ENCODE data around the gene TVP23C.
"Not testable (repeated sequence)": the region's sequence is repeated elsewhere in the genome, so short reads cannot be mapped to it uniquely, and the experiment has no call there.

TVP23C gene

GRCh38 chr17:15507001-15507400, 56.3 kb downstream of the TVP23C start:
- DNase-seq (ENCODE audit: low read depth) = no peak
- TF ChIP-seq, protein P1, sequence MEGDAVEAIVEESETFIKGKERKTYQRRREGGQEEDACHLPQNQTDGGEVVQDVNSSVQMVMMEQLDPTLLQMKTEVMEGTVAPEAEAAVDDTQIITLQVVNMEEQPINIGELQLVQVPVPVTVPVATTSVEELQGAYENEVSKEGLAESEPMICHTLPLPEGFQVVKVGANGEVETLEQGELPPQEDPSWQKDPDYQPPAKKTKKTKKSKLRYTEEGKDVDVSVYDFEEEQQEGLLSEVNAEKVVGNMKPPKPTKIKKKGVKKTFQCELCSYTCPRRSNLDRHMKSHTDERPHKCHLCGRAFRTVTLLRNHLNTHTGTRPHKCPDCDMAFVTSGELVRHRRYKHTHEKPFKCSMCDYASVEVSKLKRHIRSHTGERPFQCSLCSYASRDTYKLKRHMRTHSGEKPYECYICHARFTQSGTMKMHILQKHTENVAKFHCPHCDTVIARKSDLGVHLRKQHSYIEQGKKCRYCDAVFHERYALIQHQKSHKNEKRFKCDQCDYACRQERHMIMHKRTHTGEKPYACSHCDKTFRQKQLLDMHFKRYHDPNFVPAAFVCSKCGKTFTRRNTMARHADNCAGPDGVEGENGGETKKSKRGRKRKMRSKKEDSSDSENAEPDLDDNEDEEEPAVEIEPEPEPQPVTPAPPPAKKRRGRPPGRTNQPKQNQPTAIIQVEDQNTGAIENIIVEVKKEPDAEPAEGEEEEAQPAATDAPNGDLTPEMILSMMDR (conservative IDR thresholded peaks at IDR 0.05; ENCODE audit: low read length) = no peak
- H3K4me3 ChIP-seq (ENCODE audit: low read length) = no peak overlapping the region

- H3K4me3 ChIP-seq (ENCODE audit: low read length); DNase-seq (ENCODE audit: low read depth): not testable (repeated sequence)
These were observed 57.6 kb downstream of the TVP23C start for GRCh38 chr17:15505708-15506107.

GRCh38 chr17:15503731-15504130, 59.6 kb downstream of the TVP23C start:
- no peak for DNase-seq (ENCODE audit: low read depth)
- TF ChIP-seq, protein P1 (conservative IDR thresholded peaks at IDR 0.05; ENCODE audit: low read length) = no peak
- H3K4me3 ChIP-seq (ENCODE audit: low read length) = no peak overlapping the region

GRCh38 chr17:15502369-15503112, 60.7 kb downstream of the TVP23C start:
- DNase-seq (ENCODE audit: low read depth) = peak; percentile 98
- peak overlapping the region; percentile 51 for H3K4me3 ChIP-seq (ENCODE audit: low read length)
- TF ChIP-seq, protein P1 (conservative IDR thresholded peaks at IDR 0.05; ENCODE audit: low read length) = peak; percentile 87

DNA sequence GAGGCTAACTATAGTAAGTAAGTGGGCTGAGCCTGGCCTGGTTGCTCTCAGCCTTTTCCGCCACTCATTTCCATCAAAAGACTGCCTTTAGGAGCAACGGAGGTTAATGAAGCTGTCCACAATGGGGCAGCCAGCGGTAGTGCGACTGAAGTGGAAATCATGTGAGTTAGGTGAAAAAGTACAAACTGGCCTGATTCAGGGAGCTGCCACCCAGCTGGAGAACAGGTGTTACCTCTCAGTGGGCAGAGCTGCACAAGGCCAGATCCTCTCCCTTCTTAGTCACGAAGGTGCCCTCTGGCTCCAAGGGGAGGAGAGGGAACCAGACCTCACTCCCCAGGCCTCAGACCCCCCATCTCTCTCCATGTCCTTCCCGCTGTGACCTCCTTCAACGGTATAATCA, 61.5 kb downstream of the TVP23C start:
- no peak overlapping the region for H3K4me3 ChIP-seq (ENCODE audit: low read length)

DNA sequence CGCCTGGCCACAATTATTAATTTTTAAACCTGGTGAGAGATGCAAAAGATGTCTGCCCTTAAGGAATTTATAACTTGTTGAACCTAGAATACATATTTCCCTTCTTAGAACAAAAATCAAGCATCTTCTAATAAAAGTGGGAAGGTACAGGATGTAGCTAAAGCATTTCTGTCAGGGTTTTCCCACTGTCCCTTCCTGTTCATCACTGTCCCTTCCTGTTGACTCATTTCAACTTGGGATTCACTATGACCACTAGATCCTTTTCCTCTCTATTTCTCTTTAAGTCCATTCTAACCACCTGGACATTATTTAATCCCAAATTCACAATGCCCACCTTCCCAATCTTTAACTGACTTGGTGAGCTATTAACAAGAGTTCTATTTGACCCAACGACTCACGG, 62.0 kb downstream of the TVP23C start:
- no peak for DNase-seq (ENCODE audit: low read depth)
- H3K4me3 ChIP-seq (ENCODE audit: low read length) = no peak overlapping the region
- TF ChIP-seq, protein P1 (conservative IDR thresholded peaks at IDR 0.05; ENCODE audit: low read length) = no peak

More for the DNA sequence above, 61.5 kb downstream of the TVP23C start:
- TF ChIP-seq, protein P1 (conservative IDR thresholded peaks at IDR 0.05; ENCODE audit: low read length) = no peak
- DNase-seq (ENCODE audit: low read depth) = no peak

- DNase-seq (ENCODE audit: low read depth) = no peak
- no peak overlapping the region for H3K4me3 ChIP-seq (ENCODE audit: low read length)
- TF ChIP-seq, protein P1 (conservative IDR thresholded peaks at IDR 0.05; ENCODE audit: low read length) = no peak
These were observed 65.2 kb downstream of the TVP23C start for GRCh38 chr17:15498107-15498506.

Measured in AG10803 (cell line).